Neutrophil (primary cell): ENCODE results near the gene ARHGEF3.

Experiments
- H3K27ac ChIP-seq: fragments of 200-600 bp; sonication (generic); 2 replicates; pipeline ENCODE4 v1.5.1; 2016; ENCODE audit warnings: mild to moderate bottlenecking, moderate library complexity
- H3K27me3 ChIP-seq: fragments of 200-600 bp; sonication (generic); 2 replicates; pipeline ENCODE4 v1.6.0; 2016; ENCODE audit warnings: mild to moderate bottlenecking
- H3K36me3 ChIP-seq: fragments of 200-600 bp; sonication (generic); 2 replicates; pipeline ENCODE4 v1.5.1; 2017
- H3K4me1 ChIP-seq, 2 experiments: fragments of 200-600 bp in 1 of 2; sonication (generic) in 1 of 2; 1 replicate in 1 of 2; 2 replicates in 1 of 2; pipeline versions ENCODE4 v1.5.1 to v1.6.1; 2013 to 2016; ENCODE audit warnings: low read depth in 1 of 2, low read length in 1 of 2, mild to moderate bottlenecking in 1 of 2, moderate library complexity in 1 of 2; ENCODE audit not compliant: control insufficient read depth in 1 of 2, insufficient read depth in 1 of 2
- H3K4me3 ChIP-seq, 2 experiments: fragments of 200-600 bp in 1 of 2; sonication (generic) in 1 of 2; 1 replicate in 1 of 2; 2 replicates in 1 of 2; pipeline ENCODE4 v1.5.1; 2013 to 2016; ENCODE audit warnings: low read depth in 1 of 2, low read length in 1 of 2, mild to moderate bottlenecking in 1 of 2, moderate library complexity in 1 of 2
- H3K9me3 ChIP-seq: fragments of 200-600 bp; sonication (generic); 2 replicates; pipeline ENCODE4 v1.5.1; 2016
- CTCF ChIP-seq: fragments of 200-600 bp; sonication (generic); IDR thresholded peaks from 2 replicates; pipeline ENCODE4 v1.5.1; 2016; ENCODE audit warnings: antibody characterized with exemption

Gene ARHGEF3

GRCh38 chr3:56775445-56775837, 26.3 kb downstream of the ARHGEF3 start:
- no peak overlapping the region for H3K4me3 ChIP-seq
- H3K36me3 ChIP-seq: peaks cover 14% of the 10 kb centered on the region
- TF ChIP-seq CTCF: no peak
- H3K27me3 ChIP-seq: no peaks in the 10 kb centered on the region
- H3K27ac ChIP-seq: no peak overlapping the region
- H3K9me3 ChIP-seq: no peaks in the 10 kb centered on the region
- peaks cover 10 to 22% of the 10 kb centered on the region in 2 experiments for H3K4me1 ChIP-seq

GRCh38 chr3:56773986-56774385, 27.8 kb downstream of the ARHGEF3 start:
- H3K36me3 ChIP-seq: peaks cover 14% of the 10 kb centered on the region
- no peaks in the 10 kb centered on the region for H3K27me3 ChIP-seq
- H3K4me1 ChIP-seq: peaks cover 0 to 8% of the 10 kb centered on the region in 2 experiments
- H3K9me3 ChIP-seq: no peaks in the 10 kb centered on the region
- H3K27ac ChIP-seq: no peak overlapping the region
- no peak for TF ChIP-seq CTCF
- H3K4me3 ChIP-seq: no peak overlapping the region

GRCh38 chr3:56772952-56773938, 28.5 kb downstream of the ARHGEF3 start:
- H3K36me3 ChIP-seq: peaks cover 14% of the 10 kb centered on the region
- TF ChIP-seq CTCF: no peak
- H3K4me3 ChIP-seq: no peak overlapping the region
- H3K27me3 ChIP-seq: no peaks in the 10 kb centered on the region
- peaks cover 0 to 3% of the 10 kb centered on the region in 2 experiments for H3K4me1 ChIP-seq
- no peaks in the 10 kb centered on the region for H3K9me3 ChIP-seq
- no peak overlapping the region for H3K27ac ChIP-seq

GRCh38 chr3:56771376-56771775, 30.4 kb downstream of the ARHGEF3 start:
- H3K9me3 ChIP-seq: no peaks in the 10 kb centered on the region
- H3K4me1 ChIP-seq: no peaks in the 10 kb centered on the region
- H3K27me3 ChIP-seq: no peaks in the 10 kb centered on the region
- H3K36me3 ChIP-seq: peaks cover 14% of the 10 kb centered on the region
- no peak overlapping the region for H3K4me3 ChIP-seq
- TF ChIP-seq CTCF: no peak
- no peak overlapping the region for H3K27ac ChIP-seq

GRCh38 chr3:56769116-56769707, 32.5 kb downstream of the ARHGEF3 start:
- Histone ChIP-seq H3K36me3 (peaks cover 14% of the 10 kb centered on the region), H3K27ac (no peak overlapping the region), H3K27me3 (no peaks in the 10 kb centered on the region), H3K9me3 (no peaks in the 10 kb centered on the region), H3K4me1 (no peaks in the 10 kb centered on the region), H3K4me3 (no peak overlapping the region)
- no peak for TF ChIP-seq CTCF
